ENCODE measurements around the gene NACC1.
A peak's percentile ranks its signal among the peaks of the same experiment; 100 is the strongest.

NACC1 gene

DNA sequence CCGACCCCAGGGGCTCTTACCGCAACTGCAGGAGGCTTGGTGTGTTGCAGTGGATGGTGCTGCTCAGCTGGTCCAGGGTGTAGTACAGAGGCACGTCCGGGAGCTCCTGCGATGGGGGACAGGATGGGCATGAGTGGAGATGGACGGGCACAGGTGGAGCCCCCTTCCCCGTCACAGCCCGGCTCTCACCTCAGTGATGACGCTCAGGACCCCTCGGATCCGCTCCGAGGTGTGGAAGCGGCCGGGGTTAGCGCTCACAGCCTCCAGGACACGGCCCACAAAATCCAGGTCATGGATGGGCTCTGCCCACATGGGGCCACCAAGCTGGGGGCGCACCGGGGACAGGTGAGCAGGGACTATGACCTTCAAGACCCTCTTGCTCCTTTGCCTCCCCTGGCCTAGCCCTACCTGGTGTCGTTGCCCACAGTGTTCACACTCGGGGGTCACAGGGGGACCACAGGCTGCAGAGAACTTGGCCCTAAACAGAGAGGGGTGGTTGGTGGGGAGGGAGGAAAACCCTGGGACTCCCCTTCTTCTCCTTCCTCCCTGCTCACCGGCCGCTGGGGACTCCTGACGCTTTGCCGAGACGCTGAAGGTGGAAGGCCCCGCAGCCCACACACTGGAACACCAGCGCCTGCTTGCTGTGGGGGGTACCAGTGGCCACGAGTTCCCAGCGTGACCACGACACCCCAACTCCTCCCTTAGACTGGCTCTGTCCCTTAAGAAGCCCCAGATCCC lies 8.5 kb upstream of the NACC1 start:
- no peak overlapping the region for H3K4me3 ChIP-seq (replicated peaks; ENCODE audit: low read depth, low read length)
- no peak for DNase-seq (ENCODE audit: extremely low read depth, insufficient read length)
- H3K36me3 ChIP-seq (ENCODE audit: control insufficient read depth, insufficient read depth, low read length): peaks cover 13% of the 10 kb centered on the region
- H3K27me3 ChIP-seq (replicated peaks; ENCODE audit: control insufficient read depth, insufficient read depth, low read length): no peaks in the 10 kb centered on the region
- TF ChIP-seq, protein P1, sequence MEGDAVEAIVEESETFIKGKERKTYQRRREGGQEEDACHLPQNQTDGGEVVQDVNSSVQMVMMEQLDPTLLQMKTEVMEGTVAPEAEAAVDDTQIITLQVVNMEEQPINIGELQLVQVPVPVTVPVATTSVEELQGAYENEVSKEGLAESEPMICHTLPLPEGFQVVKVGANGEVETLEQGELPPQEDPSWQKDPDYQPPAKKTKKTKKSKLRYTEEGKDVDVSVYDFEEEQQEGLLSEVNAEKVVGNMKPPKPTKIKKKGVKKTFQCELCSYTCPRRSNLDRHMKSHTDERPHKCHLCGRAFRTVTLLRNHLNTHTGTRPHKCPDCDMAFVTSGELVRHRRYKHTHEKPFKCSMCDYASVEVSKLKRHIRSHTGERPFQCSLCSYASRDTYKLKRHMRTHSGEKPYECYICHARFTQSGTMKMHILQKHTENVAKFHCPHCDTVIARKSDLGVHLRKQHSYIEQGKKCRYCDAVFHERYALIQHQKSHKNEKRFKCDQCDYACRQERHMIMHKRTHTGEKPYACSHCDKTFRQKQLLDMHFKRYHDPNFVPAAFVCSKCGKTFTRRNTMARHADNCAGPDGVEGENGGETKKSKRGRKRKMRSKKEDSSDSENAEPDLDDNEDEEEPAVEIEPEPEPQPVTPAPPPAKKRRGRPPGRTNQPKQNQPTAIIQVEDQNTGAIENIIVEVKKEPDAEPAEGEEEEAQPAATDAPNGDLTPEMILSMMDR (IDR thresholded peaks at IDR 0.05; ENCODE audit: insufficient read depth, low read length, poor library complexity, severe bottlenecking): no peak

DNA sequence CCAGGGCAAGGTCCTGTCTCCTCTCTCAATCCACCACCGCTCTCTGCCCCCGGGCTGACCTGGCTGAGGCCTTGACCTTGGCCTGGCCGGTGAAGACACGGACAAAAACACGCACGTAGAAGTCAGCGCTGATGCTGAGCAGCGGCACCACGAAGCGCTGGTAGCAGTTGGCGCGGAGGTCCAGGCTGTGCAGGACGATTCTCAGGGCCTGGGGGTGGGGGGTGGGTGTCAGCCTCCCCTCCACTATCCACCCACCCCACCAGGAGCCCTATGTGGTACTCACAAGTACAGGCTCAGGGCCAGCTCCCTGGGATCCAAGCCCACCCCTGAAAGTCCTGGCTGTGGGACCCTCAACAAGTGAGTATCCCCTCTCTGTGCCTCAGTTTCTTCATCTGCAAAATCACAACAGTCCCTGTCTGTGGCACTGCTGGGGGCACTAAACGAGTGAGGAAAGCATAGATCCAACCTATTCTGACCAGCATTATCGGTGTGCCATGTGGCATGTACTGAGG lies 7.9 kb upstream of the NACC1 start:
- H3K4me3 ChIP-seq (replicated peaks; ENCODE audit: low read depth, low read length): no peak overlapping the region
- no peaks in the 10 kb centered on the region for H3K27me3 ChIP-seq (replicated peaks; ENCODE audit: control insufficient read depth, insufficient read depth, low read length)
- DNase-seq (ENCODE audit: extremely low read depth, insufficient read length): no peak
- peaks cover 13% of the 10 kb centered on the region for H3K36me3 ChIP-seq (ENCODE audit: control insufficient read depth, insufficient read depth, low read length)
- TF ChIP-seq, protein P1 (IDR thresholded peaks at IDR 0.05; ENCODE audit: insufficient read depth, low read length, poor library complexity, severe bottlenecking): no peak

DNA sequence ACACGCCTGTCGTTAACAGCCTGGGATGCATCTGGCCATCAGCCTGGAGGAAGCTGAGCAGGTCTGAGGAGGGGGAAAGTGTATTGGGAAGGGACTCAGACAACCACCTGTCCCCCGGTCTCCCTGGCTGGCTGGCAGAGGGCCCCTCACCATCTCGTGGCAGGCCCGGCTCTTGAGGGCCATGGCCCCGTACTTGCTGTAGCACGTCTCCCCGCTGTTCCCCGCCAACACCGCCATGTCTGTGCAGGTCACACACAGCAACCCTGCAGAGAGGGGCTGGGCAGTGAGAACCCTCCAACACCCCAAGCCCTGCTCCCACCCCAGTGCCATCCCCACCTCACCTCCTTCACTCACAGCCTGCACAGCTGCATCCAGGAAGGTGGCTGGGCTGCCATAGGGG lies 5.5 kb upstream of the NACC1 start:
- TF ChIP-seq, protein P1 (IDR thresholded peaks at IDR 0.05; ENCODE audit: insufficient read depth, low read length, poor library complexity, severe bottlenecking): no peak
- Histone ChIP-seq H3K36me3 (ENCODE audit: control insufficient read depth, insufficient read depth, low read length) (peaks cover 11% of the 10 kb centered on the region), H3K27me3 (replicated peaks; ENCODE audit: control insufficient read depth, insufficient read depth, low read length) (no peaks in the 10 kb centered on the region), H3K4me3 (replicated peaks; ENCODE audit: low read depth, low read length) (no peak overlapping the region)
- DNase-seq (ENCODE audit: extremely low read depth, insufficient read length): no peak

DNA sequence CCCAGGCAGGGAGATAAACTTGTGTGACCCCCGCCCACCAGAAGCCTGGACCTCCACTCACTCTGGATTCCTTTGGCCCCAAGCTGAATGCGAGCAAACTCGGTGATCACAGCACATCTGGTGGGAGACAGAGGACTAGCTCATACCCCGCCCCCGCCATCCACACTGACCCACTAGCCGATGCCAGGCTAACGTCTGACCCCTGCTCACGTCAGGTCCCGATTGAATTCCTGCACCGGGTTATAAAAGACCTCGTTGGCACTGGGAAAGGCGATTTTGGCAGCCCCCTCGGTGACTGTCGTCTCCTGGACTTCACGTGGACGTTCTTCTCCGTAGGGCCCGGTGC lies 2.2 kb upstream of the NACC1 start:
- Histone ChIP-seq H3K4me3 (replicated peaks; ENCODE audit: low read depth, low read length) (peak overlapping the region; percentile 97), H3K36me3 (ENCODE audit: control insufficient read depth, insufficient read depth, low read length) (peaks cover 12% of the 10 kb centered on the region), H3K27me3 (replicated peaks; ENCODE audit: control insufficient read depth, insufficient read depth, low read length) (no peaks in the 10 kb centered on the region)
- TF ChIP-seq, protein P1 (IDR thresholded peaks at IDR 0.05; ENCODE audit: insufficient read depth, low read length, poor library complexity, severe bottlenecking): no peak
- DNase-seq (ENCODE audit: extremely low read depth, insufficient read length): no peak

DNA sequence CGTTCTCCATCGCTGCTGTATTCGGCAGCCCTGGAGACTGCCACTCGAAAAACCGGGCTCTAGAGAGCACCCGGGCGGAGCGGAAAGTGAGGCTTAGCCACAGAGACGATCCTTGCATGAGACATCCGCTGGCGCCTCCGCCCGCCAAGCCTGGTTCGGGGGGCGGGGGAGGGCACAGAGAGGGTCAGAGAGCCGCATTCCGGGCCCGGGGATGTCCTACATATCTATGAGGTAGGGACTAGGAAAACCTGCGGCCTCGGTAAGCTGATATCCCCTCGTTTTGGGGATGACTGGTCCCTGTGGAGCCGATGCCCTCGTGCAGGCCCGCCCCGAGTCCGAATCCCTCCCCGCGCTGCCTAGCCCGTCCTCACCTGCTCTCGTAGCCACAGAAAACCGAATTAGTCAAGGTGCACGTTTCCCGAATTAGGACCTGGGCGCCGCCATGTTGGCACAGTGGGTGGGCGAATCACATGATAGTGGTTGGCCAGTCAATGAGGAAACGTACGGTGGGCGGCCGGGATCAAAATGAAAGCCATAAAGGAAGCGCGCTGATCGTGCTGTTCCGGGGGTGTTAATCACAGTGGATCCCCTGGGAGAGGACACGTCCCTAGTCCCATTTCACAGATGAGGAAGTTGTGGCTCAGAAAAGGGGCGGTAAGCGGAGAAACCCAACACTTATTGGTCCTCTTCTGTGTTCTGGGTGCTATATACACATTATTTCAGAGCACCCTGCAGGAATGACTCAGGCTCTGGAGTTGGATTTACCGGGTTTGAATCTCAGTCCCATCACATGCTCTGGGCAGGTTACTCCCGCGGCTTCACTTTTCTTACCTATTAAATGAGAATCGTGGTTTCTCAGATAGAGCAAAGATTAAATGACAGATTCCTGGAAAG lies 1.5 kb upstream of the NACC1 start, which contains the start of gene TRMT1:
Gene TRMT1, minus strand, starts transcription at position 459 of the 894 bp plus-strand sequence. Its CDS starts 341 bp downstream, at position 118.
- Histone ChIP-seq H3K4me3 (replicated peaks; ENCODE audit: low read depth, low read length) (peak within 1 kb of the TSS; percentile 97), H3K36me3 (ENCODE audit: control insufficient read depth, insufficient read depth, low read length) (peaks cover 11% of the 10 kb centered on the region), H3K27me3 (replicated peaks; ENCODE audit: control insufficient read depth, insufficient read depth, low read length) (no peaks in the 10 kb centered on the region)
- TF ChIP-seq, protein P1 (IDR thresholded peaks at IDR 0.05; ENCODE audit: insufficient read depth, low read length, poor library complexity, severe bottlenecking): no peak
- peak; percentile 84 for DNase-seq (ENCODE audit: extremely low read depth, insufficient read length)
